OCI-LY3 (cell line): ENCODE data around the gene CHTF18.

Source experiments
- EZH2phosphoT487 ChIP-seq: fragments of 200-600 bp; shearing (Covaris generic); IDR thresholded peaks from 2 replicates; pipeline ENCODE4 v1.6.1; 2018; ENCODE audit warnings: antibody characterized with exemption, mixed run types, low read depth
- TF ChIP-seq, protein P1 (sequence below): fragments of 200-600, 300-600 bp; sonication (generic); IDR thresholded peaks from 2 replicates; pipeline ENCODE4 v1.5.1; 2014; ENCODE audit warnings: antibody characterized with exemption, low read length, low read depth

DNA sequence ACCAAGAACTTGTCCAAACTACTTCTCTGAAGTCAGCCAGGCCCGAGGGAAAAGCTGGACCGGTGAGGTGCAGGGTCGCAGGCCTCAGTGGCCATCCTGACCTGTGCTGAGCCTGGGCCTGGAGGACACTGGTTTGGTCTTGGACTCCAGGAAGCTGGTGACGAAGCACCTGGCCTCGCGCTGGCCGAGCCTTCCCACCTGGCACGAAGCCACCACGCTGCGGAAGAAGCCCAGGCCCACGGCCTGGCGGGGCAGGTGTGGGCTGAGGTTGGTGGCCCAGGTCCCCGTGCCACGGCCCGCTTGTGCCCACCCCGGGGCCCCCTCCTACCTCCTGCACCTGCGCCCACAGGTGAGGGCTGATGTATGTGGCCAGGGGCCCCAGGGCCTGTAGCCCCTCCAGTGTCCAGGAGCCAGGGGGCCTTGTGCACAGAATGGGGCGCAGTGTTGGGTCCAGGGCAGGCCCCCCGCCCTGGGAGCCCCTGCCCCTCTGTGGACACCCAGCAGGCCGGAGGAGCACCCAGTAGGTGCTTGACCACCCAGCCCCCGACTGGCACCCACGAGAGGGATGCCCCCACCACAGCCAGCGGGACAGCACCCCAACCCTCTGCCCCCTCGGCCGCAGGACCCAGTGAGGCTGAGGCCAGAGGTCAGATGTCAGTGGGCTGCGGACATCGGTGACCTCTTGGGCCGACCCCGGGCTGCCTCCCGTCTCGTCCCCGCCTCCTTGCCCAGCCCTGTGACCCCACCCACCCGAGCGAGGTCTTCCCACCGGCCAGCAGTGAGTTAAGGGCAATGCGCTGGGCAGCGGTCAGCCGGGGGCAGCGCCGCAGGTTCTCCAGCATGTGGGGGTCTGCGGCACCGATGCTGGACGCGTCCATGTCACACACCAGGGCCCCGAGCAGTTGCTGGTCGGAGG is 14.1 kb upstream of the CHTF18 start:
- TF ChIP-seq, protein P1, sequence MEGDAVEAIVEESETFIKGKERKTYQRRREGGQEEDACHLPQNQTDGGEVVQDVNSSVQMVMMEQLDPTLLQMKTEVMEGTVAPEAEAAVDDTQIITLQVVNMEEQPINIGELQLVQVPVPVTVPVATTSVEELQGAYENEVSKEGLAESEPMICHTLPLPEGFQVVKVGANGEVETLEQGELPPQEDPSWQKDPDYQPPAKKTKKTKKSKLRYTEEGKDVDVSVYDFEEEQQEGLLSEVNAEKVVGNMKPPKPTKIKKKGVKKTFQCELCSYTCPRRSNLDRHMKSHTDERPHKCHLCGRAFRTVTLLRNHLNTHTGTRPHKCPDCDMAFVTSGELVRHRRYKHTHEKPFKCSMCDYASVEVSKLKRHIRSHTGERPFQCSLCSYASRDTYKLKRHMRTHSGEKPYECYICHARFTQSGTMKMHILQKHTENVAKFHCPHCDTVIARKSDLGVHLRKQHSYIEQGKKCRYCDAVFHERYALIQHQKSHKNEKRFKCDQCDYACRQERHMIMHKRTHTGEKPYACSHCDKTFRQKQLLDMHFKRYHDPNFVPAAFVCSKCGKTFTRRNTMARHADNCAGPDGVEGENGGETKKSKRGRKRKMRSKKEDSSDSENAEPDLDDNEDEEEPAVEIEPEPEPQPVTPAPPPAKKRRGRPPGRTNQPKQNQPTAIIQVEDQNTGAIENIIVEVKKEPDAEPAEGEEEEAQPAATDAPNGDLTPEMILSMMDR, result no peak
- no peak for TF ChIP-seq EZH2phosphoT487
